NCI-H526 (cell line): ENCODE data around the gene SRPK3.
"Not testable (repeated sequence)": the region's sequence is repeated elsewhere in the genome, so short reads cannot be mapped to it uniquely, and the experiment has no call there.

Source experiments
- DNase-seq, 2 experiments: peaks; one replicate each; lab custom pipeline; 2025; lab: John Stamatoyannopoulos, UW

Gene SRPK3

DNA sequence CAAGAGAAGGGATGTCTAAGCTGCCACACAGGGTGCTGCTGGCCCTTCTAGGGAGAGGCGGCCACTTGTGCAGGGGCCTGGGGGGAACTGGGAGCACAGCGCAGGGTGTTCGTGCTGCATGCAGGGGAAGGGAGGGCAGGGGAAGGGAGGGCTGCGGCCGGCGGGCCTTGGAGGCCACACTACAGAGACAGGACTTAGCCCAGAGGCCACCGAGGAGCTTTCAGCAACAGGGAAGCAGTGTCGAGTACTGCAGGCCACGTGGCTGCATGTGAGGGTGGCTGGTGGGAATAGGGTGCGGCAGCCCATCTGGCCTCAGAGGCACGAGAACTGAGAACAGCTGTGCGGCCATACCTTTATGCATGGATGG is 35.8 kb upstream of the SRPK3 start:
- DNase-seq: not testable (repeated sequence)

DNA sequence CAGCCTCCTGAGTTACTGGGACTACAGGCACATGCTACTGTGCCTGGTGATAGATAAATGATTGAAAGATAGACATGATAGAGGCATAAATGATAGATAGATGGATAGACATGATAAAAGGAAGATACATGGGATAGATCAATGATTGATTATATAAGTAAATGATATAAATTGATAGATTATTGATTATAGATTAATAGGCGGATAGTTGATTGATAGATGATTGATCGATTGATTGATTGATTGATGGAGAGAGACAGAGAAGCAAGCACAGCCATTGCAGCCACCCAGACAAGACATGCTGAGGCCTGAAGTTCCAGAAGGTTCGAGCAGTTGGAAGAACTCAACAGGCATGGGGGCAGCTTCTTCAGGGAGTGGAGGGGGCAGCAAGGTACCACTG is 34.5 kb upstream of the SRPK3 start:
- no peak for DNase-seq

- not testable (repeated sequence) for DNase-seq
Observed at GRCh38 chrX:153746991-153747390, 33.9 kb upstream of the SRPK3 start.

DNA sequence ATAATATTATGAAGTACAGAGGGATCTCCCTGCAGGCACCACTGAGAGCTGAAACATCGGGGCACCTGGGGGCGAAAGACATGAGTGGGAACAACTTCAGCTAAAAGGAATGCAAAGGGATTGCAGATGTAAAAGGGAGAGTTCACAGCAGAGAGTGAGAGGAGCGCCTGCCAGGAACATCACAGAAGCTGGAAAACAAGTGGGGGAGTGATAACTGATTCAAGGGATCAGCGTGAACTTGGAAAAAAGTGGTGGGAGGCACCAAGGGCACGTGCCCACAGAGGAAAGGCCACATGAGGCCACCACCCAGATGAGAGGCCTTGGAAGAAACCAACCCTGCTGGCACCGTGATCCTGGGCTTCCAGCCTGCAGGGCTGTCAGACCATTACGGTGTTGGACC is 31.8 kb upstream of the SRPK3 start:
- not testable (repeated sequence) for DNase-seq

DNA sequence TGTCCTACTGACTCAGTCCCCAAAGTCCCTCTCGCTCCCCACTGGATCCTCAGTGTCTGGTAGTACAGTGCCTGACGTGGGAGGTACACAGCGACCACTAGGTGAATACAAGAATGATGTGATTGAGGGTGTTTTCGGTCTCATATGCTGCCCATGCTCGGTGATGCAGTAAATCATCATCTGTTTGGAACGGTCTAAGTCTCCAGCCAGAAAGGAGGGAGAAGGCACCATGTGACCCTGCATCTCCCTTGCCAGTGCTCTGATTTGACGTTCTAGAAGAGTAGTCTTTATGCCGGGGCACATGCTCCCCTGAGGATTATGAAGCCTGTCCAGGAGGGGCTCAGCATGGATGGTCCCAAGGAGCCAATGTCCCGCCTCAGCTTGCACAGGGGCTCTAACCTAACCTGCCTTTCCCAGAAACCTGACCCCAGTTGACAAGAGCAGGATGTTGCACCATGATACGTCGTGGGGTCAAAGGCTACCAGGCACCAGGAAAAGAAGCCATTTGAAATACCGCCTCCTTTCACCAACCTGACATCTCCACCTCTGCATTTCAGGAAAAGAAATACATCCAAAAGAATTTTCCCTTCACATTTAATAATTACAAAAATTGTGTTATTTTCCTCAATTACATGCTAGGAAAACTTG is 30.6 kb upstream of the SRPK3 start:
- no peak for DNase-seq

DNA sequence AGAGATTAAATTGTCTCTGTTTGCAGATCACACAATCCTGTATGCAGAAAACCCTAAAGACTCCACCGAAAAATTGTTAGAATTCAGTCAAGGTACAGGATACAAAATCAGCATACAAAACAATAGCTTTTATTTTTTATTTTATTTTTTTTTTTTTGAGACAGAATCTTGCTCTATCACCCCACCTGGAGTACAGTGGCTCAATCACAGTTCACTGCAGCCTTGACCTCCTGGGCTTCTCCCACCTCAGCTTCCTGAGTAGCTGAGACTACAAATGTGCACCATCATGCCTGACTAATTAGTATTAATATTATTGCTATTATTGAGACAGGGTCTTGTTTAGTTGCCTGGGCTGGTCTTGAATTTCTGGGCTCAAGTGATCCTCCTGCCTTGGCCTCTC is 25.7 kb upstream of the SRPK3 start:
- DNase-seq: no peak

GRCh38 chrX:153761863-153762262 is 19.0 kb upstream of the SRPK3 start:
- DNase-seq: no peak

DNA sequence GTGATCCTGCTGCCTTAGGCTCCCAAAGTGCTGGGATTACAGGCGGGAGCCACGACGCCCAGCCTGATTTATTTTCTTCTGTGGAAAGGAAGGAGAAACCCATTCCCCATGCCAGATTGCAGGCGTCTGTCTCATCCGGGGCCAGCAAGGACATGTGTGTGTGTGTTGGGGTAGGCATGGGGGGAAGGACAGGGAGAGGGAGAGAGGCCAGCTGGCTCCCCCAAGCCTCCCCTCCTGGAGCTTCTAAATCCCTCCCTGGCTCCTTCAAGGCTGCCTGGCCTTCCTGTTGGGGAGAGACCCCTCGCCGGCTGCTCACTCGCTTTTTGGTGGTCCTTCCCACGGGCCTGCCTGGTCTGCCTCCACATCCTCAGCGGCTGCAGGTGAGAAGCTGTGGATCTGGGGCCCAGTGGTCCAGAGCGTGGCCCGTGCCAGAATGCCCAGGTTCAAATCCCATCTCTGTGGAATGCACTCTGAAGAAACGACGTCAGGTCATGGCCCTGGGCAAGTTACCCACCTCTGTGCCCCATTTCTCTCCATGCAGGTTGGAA is 18.1 kb upstream of the SRPK3 start:
- no peak for DNase-seq

- DNase-seq: no peak
Observed at GRCh38 chrX:153763298-153763932, 17.4 kb upstream of the SRPK3 start.

- DNase-seq: peak; percentile 39 to 89
Observed at GRCh38 chrX:153763989-153764755, 16.7 kb upstream of the SRPK3 start, which contains the start of gene PLXNB3. Gene PLXNB3, plus strand, starts transcription at chrX:153764249. Its CDS starts 1,287 bp downstream, at chrX:153765536.

DNA sequence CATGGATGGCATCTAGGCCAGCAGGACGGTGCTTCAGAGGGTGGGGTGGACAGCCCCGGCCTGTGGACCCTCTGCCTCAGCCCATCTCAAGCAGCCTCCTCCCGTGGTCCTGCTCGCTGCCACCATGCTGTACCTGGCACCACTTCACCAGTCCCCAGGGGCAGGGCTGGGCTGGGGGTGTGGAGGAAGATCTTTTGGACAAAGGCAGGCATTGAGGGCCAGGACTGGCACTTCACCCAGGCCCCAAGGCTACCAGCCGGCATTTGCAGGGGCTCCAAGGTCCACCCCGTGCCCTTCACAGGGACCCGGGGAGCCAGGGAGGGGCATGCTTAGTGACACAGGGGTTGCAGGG is 16.1 kb upstream of the SRPK3 start:
- DNase-seq: peak in 1 of 2 experiments; percentile 21

- peak in 1 of 2 experiments; percentile 43 for DNase-seq
Observed at GRCh38 chrX:153765138-153766079, 15.4 kb upstream of the SRPK3 start.

GRCh38 chrX:153766098-153766817 is 14.6 kb upstream of the SRPK3 start:
- peak; percentile 46 to 66 for DNase-seq

- no peak for DNase-seq
Observed at GRCh38 chrX:153766871-153767673, 13.8 kb upstream of the SRPK3 start.

DNA sequence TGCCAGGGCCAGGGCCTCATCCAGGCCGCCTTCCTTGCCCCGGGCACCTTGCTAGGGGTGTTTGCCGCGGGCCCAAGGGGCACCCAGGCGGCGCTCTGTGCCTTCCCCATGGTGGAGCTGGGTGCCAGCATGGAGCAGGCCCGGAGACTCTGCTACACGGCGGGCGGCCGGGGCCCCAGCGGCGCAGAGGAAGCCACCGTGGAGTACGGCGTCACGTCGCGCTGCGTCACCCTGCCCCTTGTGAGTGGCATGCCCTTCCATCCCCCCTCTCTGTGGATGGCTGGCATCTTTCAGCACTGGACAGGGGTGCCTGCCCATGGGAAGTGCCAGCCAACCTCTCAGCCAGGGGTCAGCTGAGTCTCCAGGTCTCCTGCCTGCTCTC is 13.2 kb upstream of the SRPK3 start:
- DNase-seq: no peak

- no peak for DNase-seq
Observed at GRCh38 chrX:153768311-153769157, 12.3 kb upstream of the SRPK3 start.

DNA sequence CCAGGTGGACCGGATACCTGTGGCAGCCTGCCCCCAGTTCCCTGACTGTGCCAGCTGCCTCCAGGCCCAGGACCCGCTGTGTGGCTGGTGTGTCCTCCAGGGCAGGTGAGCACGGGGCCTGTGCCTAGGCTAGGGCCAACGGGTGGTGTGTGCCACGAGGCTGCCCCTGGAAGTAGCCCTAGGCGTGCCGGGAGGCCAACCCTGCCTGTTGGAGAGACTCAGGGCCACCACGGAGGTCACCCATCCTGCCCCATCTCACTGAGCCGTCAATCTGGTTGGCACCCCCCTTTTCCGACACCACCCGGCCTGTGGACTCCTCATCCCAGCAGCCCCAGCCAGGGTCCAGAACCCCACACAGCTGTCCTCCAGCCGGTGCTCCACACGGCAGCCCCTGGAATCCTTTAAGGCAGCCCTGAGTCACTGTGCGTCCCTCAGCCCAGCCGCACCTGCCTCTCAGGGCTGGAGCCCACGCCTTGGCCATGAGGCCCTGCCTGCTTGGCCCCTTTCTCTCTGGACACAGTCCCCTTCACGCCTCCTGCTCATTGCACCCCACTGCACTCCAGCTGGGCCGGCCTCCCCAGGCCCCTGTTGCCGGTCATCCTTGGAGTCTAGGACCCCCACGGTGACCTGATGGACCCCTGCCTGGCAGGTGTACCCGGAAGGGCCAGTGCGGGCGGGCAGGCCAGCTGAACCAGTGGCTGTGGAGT is 11.5 kb upstream of the SRPK3 start:
- DNase-seq: no peak

- no peak for DNase-seq
Observed at GRCh38 chrX:153769865-153770600, 10.8 kb upstream of the SRPK3 start.
